Pancreas (tissue), 10 donors: ENCODE data around the gene SLC44A5. TPM values are rescaled to one million over a fixed set of nuclear protein-coding genes. Genes with fewer than 3 reads are reported as not detected.

Experiments
- ATAC-seq, 4 donors: fragments of 200-7000 bp; cut with Tn5 transposase; one replicate each; pipeline versions ENCODE4 v1.8.0 to v1.9.1; 2020; ENCODE audit warnings: mild to moderate bottlenecking in 4 of 4, moderate library complexity in 4 of 4
- DNase-seq, 6 donors: peaks; one replicate each; pipeline ENCODE4 v3.0.0-alpha.2; 2020
- FAIRE-seq: peaks from 2 replicates; lab custom pipeline; 2012; peaks lifted over from hg19 to GRCh38; lab: Jason Lieb, UNC
- H3K27ac ChIP-seq, 4 donors: fragments of 200-600 bp; sonication (generic); 1 replicate in 3 of 4; 2 replicates in 1 of 4; pipeline versions ENCODE4 v1.5.0 to v1.8.0; 2020
- H3K27me3 ChIP-seq, 4 donors: fragments of 200-600 bp; one replicate each; pipeline ENCODE4 v1.8.0; 2021
- H3K36me3 ChIP-seq, 3 donors: fragments of 200-600 bp; sonication (generic) in 1 of 3; one replicate each; pipeline versions ENCODE4 v1.5.0 to v1.8.0; 2020 to 2021
- H3K4me1 ChIP-seq, 3 donors: fragments of 200-600 bp; one replicate each; pipeline ENCODE4 v1.8.0; 2021
- H3K4me3 ChIP-seq, 4 donors: fragments of 200-600 bp; sonication (generic) in 2 of 4; one replicate each; pipeline versions ENCODE4 v1.5.0 to v1.8.0; 2020 to 2021
- H3K9me3 ChIP-seq, 4 donors: fragments of 200-600 bp; one replicate each; pipeline ENCODE4 v1.8.0; 2021
- CTCF ChIP-seq, 4 donors: fragments of 200-600 bp; sonication (generic) in 3 of 4; IDR thresholded peaks; one replicate each; pipeline versions ENCODE4 v1.5.0 to v1.8.0; 2021; ENCODE audit warnings: antibody characterized with exemption in 4 of 4
- WGBS, 2 donors: extraction: QIAGEN DNeasy Blood & Tissue Kit; methylation state at CpG; one replicate each; pipeline ENCODE4 v1.1.7; 2013; 5-methylcytosine and 5-hydroxymethylcytosine counted together
- intact Hi-C, 3 donors: fragments of 100-400 bp; cut with DNase I; formaldehyde crosslinking; loops; one replicate each; pipeline versions ENCODE4 v1.11.1 to v1.14.2; 2022
- polyA plus RNA-seq, 2 donors: library from polyadenylated mRNA; stranded (reverse); fragments of 200-250 nt; gene quantifications; one replicate each; pipeline ENCODE4 v1.2.3, GENCODE V29; 2013
- total RNA-seq, 6 donors: library from RNA; stranded (reverse); fragmentation: NEBNext Ultra II Directional in 4 of 6; extraction: Animal tissue kit (Norgen Biotek cat#: 25700) in 4 of 6; gene quantifications; one replicate each; pipeline versions ENCODE4 v1.2.1 to v1.2.4, GENCODE V29; 2021 to 2023
- donor health status: healthy with polysubstance abuse.
- donor health status: DM: no; HTN: no; CAD: no; lungs with moderate emphysema.
- donor health status: DM: no; HTN: no; CAD: no.
- donor health status: control.
- donor health status: control.
- donor health status: Bipolar disorder and iron deficiency.
- donor health status: DM: yes; HTN: yes; CAD: no.
- donor health status: DM: no; HTN: no; CAD: no.
- donor health status: DM: no; HTN: no; CAD: no.
- donor health status: DM: yes; HTN: yes; CAD: no.

Gene SLC44A5
- total and polyA plus RNA-seq, 8 donors: 0.16 to 3.4 (median 1.2) TPM

- no peak for DNase-seq
- TF ChIP-seq CTCF (IDR thresholded peaks at IDR 0.05): no peak
- no peaks in the 10 kb centered on the region for H3K4me1 ChIP-seq
- H3K27me3 ChIP-seq: no peaks in the 10 kb centered on the region
- ATAC-seq: no peak
- H3K36me3 ChIP-seq: no peaks in the 10 kb centered on the region
- H3K27ac ChIP-seq: no peak overlapping the region
- no peak overlapping the region for H3K4me3 ChIP-seq
- FAIRE-seq: no peak
- H3K9me3 ChIP-seq: no peaks in the 10 kb centered on the region
- WGBS, 2 donors: 57 to 61% methylated on average over 1 of the region's 1 CpG
- intact Hi-C loops: no loop called here
Observed at GRCh38 chr1:75519651-75520427, 91.1 kb downstream of the SLC44A5 start.

GRCh38 chr1:75518686-75519085, 92.2 kb downstream of the SLC44A5 start:
- no peak for FAIRE-seq
- WGBS, 2 donors: 41 to 49% methylated on average over 2 of the region's 2 CpGs
- intact Hi-C loops: no loop called here

GRCh38 chr1:75514270-75514669, 96.6 kb downstream of the SLC44A5 start:
- 91 to 93% methylated on average over 1 of the region's 1 CpG for WGBS, 2 donors
- H3K9me3 ChIP-seq: no peaks in the 10 kb centered on the region
- no peaks in the 10 kb centered on the region for H3K4me1 ChIP-seq
- no peak for FAIRE-seq
- no peak overlapping the region for H3K4me3 ChIP-seq
- intact Hi-C loops: no loop called here
- H3K27me3 ChIP-seq: no peaks in the 10 kb centered on the region
- no peak for DNase-seq
- no peak overlapping the region for H3K27ac ChIP-seq
- H3K36me3 ChIP-seq: no peaks in the 10 kb centered on the region
- no peak for ATAC-seq
- no peak for TF ChIP-seq CTCF (IDR thresholded peaks at IDR 0.05)

More at GRCh38 chr1:75518686-75519085, 92.2 kb downstream of the SLC44A5 start:
- TF ChIP-seq CTCF (IDR thresholded peaks at IDR 0.05): no peak
- no peaks in the 10 kb centered on the region for H3K27me3 ChIP-seq
- H3K36me3 ChIP-seq: no peaks in the 10 kb centered on the region
- H3K4me1 ChIP-seq: no peaks in the 10 kb centered on the region
- DNase-seq: no peak
- no peak overlapping the region for H3K4me3 ChIP-seq
- ATAC-seq: no peak
- no peak overlapping the region for H3K27ac ChIP-seq
- H3K9me3 ChIP-seq: no peaks in the 10 kb centered on the region

- no peak for TF ChIP-seq CTCF (IDR thresholded peaks at IDR 0.05)
- ATAC-seq (no peak), DNase-seq (no peak), FAIRE-seq (no peak)
- Histone ChIP-seq H3K36me3 (no peaks in the 10 kb centered on the region), H3K27me3 (no peaks in the 10 kb centered on the region), H3K9me3 (no peaks in the 10 kb centered on the region), H3K27ac (no peak overlapping the region), H3K4me3 (no peak overlapping the region), H3K4me1 (no peaks in the 10 kb centered on the region)
- WGBS, 2 donors: 69 to 79% methylated on average over 1 of the region's 1 CpG
- intact Hi-C loops: no loop called here
Observed at GRCh38 chr1:75506976-75507375, 103.9 kb downstream of the SLC44A5 start.
